ENCODE measurements around the gene ZFP82. TPM values are rescaled to one million over a fixed set of nuclear protein-coding genes. Genes with fewer than 3 reads are reported as not detected.

The ZFP82 gene
- total RNA-seq, 3 donors from 2014 or later (not counting 1 experiment from before 2014, with no cell fraction given): 2.3 to 4.1 (median 3.6) TPM

- no peak overlapping the region for H3K4me3 ChIP-seq (ENCODE audit: low read length)
- Mint-ChIP-seq H3K27ac (no peak overlapping the region), H3K4me1 (peaks cover 2 to 3% of the 10 kb centered on the region in 2 donors), H3K27me3 (ENCODE audit: low read depth in 2 of 2) (no peaks in the 10 kb centered on the region), H3K4me3 (no peak overlapping the region), H3K36me3 (no peaks in the 10 kb centered on the region), H3K9me3 (peaks cover 0 to 8% of the 10 kb centered on the region in 2 donors)
- H3K27me3 ChIP-seq (ENCODE audit: control insufficient read depth, insufficient read depth, low read length): no peaks in the 10 kb centered on the region
- H3K27ac ChIP-seq (ENCODE audit: low read length): no peak overlapping the region
- DNase-seq (no peak), ATAC-seq (no peak)
- peaks cover 9% of the 10 kb centered on the region for H3K36me3 ChIP-seq (ENCODE audit: control insufficient read depth, insufficient read depth, low read length)
- peaks cover 12% of the 10 kb centered on the region for H3K9me3 ChIP-seq (ENCODE audit: control insufficient read depth, insufficient read depth, low read length)
- no peak for TF ChIP-seq CTCF (IDR thresholded peaks at IDR 0.05)
- H3K4me1 ChIP-seq (ENCODE audit: control insufficient read depth, insufficient read depth, low read length): no peaks in the 10 kb centered on the region
- intact Hi-C loops (cut with micrococcal nuclease): loop anchor here (10.0 kb wide), 1 partner anchor 313 kb away; the partner anchor contains the start of gene ZNF567
Observed at GRCh38 chr19:36371886-36372285, 46.6 kb downstream of the ZFP82 start.

GRCh38 chr19:36363845-36364244, 54.6 kb downstream of the ZFP82 start:
- no peak for TF ChIP-seq CTCF (IDR thresholded peaks at IDR 0.05)
- ATAC-seq: no peak
- H3K27me3 Mint-ChIP-seq (ENCODE audit: low read depth in 2 of 2): no peaks in the 10 kb centered on the region
- intact Hi-C loops (cut with micrococcal nuclease): no loop called here
- no peaks in the 10 kb centered on the region for H3K4me1 Mint-ChIP-seq
- Histone ChIP-seq H3K4me3 (ENCODE audit: low read length) (no peak overlapping the region), H3K27me3 (ENCODE audit: control insufficient read depth, insufficient read depth, low read length) (no peaks in the 10 kb centered on the region), H3K36me3 (ENCODE audit: control insufficient read depth, insufficient read depth, low read length) (peaks cover 47% of the 10 kb centered on the region), H3K27ac (ENCODE audit: low read length) (no peak overlapping the region), H3K4me1 (ENCODE audit: control insufficient read depth, insufficient read depth, low read length) (no peaks in the 10 kb centered on the region), H3K9me3 (ENCODE audit: control insufficient read depth, insufficient read depth, low read length) (peaks cover 3% of the 10 kb centered on the region)
- no peaks in the 10 kb centered on the region for H3K9me3 Mint-ChIP-seq
- no peak overlapping the region for H3K27ac Mint-ChIP-seq
- peaks cover 10% of the 10 kb centered on the region for H3K36me3 Mint-ChIP-seq
- no peak overlapping the region for H3K4me3 Mint-ChIP-seq
- 97% methylated on average over 6 of the region's 6 CpGs for WGBS (ENCODE audit: insufficient coverage)
- DNase-seq: no peak

Other genes starting within 250 kb of the ZFP82 start
- gene ZNF565, start 204.0 kb downstream of the ZFP82 start, total RNA-seq: 10 to 100 TPM in 2 of 3 donors, 1 to 10 TPM in 1; 7.7 to 19.1 (median 10.5) TPM
- gene ZNF146, start 203.5 kb downstream of the ZFP82 start, total RNA-seq: 10 to 100 TPM; 20.3 to 37.3 (median 21.5) TPM
- 1 to 10 TPM; 7.4 to 8.2 (median 7.8) TPM for gene ZFP14, start 39.4 kb downstream of the ZFP82 start, total RNA-seq
- gene ZNF566, start 70.9 kb upstream of the ZFP82 start, total RNA-seq: 10 to 100 TPM in 2 of 3 donors, 1 to 10 TPM in 1; 7.9 to 16.0 (median 12.4) TPM
- gene ZNF260, start 109.6 kb upstream of the ZFP82 start, total RNA-seq: 1 to 10 TPM; 8.0 to 9.4 (median 8.4) TPM
- 10 to 100 TPM; 23.5 to 36.4 (median 29.2) TPM for gene ZNF529, start 154.6 kb upstream of the ZFP82 start, total RNA-seq
- 1 to 10 TPM; 3.2 to 8.1 (median 4.2) TPM for gene ZNF382, start 186.7 kb upstream of the ZFP82 start, total RNA-seq
- gene ZNF461, start 248.2 kb upstream of the ZFP82 start, total RNA-seq: 10 to 100 TPM; 10.3 to 22.3 (median 14.2) TPM